ENCODE data around the gene KLHL13. TPM values are rescaled to one million over a fixed set of nuclear protein-coding genes. Genes with fewer than 3 reads are reported as not detected.
A peak's percentile ranks its signal among the peaks of the same experiment; 100 is the strongest.

The KLHL13 gene
- polyA plus RNA-seq, 1 donor (not counting 4 experiments of a cell fraction or from before 2014, with no cell fraction given), result 4.9 TPM

DNA sequence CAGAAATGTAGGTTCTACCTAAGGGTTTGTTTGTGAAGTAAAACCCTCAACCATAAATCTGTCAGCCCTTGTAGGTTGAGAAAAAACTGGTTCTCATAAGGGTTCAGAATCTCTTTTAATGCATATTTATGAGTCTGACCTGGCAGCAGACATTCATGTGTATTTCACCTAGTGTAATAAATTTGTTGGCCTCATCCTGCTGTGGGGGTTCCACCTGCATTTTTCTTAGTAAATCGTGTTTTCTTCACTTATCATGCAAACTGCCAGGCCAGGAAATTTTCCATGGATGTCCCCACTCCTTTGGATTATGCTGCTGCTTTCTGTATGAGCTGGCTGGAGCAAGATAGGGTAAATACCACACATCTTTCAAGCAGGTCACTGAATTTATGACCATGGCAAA, 42.4 kb downstream of the KLHL13 start:
- no peak overlapping the region for H2AFZ ChIP-seq (ENCODE audit: control insufficient read depth, low read length)
- H3K9me1 ChIP-seq (ENCODE audit: control insufficient read depth, extremely low read depth, insufficient read depth, low read length), result no peaks in the 10 kb centered on the region
- no peaks in the 10 kb centered on the region for H3K4me1 ChIP-seq (ENCODE audit: control insufficient read depth, extremely low read depth, insufficient read depth, low read length)
- no peak overlapping the region for H3K27ac ChIP-seq (ENCODE audit: control insufficient read depth, insufficient read depth, low read length)
- DNase-seq (ENCODE audit: low read depth, low spot score) (no peak), FAIRE-seq (no peak)
- no peaks in the 10 kb centered on the region for H4K20me1 ChIP-seq (ENCODE audit: control insufficient read depth, extremely low read depth, insufficient read depth, low read length)
- no peaks in the 10 kb centered on the region for H3K36me3 ChIP-seq (ENCODE audit: control insufficient read depth in 2 of 2, extremely low read depth in 1 of 2, insufficient read depth in 2 of 2, low read length in 2 of 2)
- H3K9ac ChIP-seq (ENCODE audit: control insufficient read depth, extremely low read depth, insufficient read depth, low read length), result no peak overlapping the region
- no peaks in the 10 kb centered on the region for H3K27me3 ChIP-seq (ENCODE audit: control insufficient read depth, extremely low read depth, insufficient read depth, low read length)
- no peak overlapping the region for H3K4me3 ChIP-seq (ENCODE audit: control insufficient read depth in 2 of 3, extremely low read depth in 1 of 3, insufficient read depth in 2 of 3, low read depth in 1 of 3, low read length in 3 of 3)
- TF ChIP-seq, protein P1, sequence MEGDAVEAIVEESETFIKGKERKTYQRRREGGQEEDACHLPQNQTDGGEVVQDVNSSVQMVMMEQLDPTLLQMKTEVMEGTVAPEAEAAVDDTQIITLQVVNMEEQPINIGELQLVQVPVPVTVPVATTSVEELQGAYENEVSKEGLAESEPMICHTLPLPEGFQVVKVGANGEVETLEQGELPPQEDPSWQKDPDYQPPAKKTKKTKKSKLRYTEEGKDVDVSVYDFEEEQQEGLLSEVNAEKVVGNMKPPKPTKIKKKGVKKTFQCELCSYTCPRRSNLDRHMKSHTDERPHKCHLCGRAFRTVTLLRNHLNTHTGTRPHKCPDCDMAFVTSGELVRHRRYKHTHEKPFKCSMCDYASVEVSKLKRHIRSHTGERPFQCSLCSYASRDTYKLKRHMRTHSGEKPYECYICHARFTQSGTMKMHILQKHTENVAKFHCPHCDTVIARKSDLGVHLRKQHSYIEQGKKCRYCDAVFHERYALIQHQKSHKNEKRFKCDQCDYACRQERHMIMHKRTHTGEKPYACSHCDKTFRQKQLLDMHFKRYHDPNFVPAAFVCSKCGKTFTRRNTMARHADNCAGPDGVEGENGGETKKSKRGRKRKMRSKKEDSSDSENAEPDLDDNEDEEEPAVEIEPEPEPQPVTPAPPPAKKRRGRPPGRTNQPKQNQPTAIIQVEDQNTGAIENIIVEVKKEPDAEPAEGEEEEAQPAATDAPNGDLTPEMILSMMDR (optimal IDR thresholded peaks at IDR 0.05 in 1 of 3, IDR thresholded peaks at IDR 0.05 in 1 of 3, conservative IDR thresholded peaks at IDR 0.05 in 1 of 3; ENCODE audit: extremely low read depth in 1 of 3, insufficient read depth in 2 of 3, low read length in 3 of 3), result no peak
- no peak for TF ChIP-seq EZH2 (IDR thresholded peaks at IDR 0.05; ENCODE audit: low read length)
- H3K79me2 ChIP-seq (ENCODE audit: control insufficient read depth, insufficient read depth, low read length), result no peaks in the 10 kb centered on the region
- no peak overlapping the region for H3K4me2 ChIP-seq (ENCODE audit: control insufficient read depth, extremely low read depth, insufficient read depth, low read depth, low read length)
- dilution Hi-C loops (cut with MboI; ENCODE audit: extremely low pct_ligation_motif_present, low sequenced_read_pairs), result no loop called here
- no peaks in the 10 kb centered on the region for H3K9me3 ChIP-seq (ENCODE audit: control insufficient read depth, low read depth, low read length)

DNA sequence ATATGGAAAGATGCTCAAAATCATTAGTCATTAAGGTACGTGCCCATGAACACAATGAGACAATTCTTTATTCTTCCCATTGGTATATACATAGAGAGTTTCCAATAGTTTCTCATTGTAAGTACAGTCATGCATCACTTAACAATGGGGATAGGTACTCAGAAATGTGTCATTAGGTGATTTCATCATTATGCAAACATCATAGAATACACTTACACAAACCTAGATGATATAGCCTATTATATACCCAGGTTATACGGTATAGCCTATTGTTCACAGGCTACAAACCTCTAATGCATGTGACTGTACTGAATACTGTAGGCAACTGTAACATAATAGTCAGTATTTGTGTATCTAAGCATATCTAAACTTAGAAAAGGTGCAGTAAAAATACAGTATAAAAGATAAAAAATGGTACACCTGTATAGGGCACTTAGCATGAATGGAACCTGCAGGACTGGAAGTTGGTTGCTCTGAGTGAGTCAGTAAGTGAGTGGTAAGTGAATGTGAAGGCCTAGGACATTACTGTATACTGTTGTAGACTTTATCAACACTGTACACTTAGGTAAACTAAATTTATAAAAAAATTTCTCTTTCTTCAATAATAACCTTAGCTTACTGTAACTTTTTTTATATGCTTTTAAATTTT, 49.6 kb downstream of the KLHL13 start:
- no peaks in the 10 kb centered on the region for H4K20me1 ChIP-seq (ENCODE audit: control insufficient read depth, extremely low read depth, insufficient read depth, low read length)
- no peaks in the 10 kb centered on the region for H3K9me3 ChIP-seq (ENCODE audit: control insufficient read depth, low read depth, low read length)
- no peaks in the 10 kb centered on the region for H3K36me3 ChIP-seq (ENCODE audit: control insufficient read depth in 2 of 2, extremely low read depth in 1 of 2, insufficient read depth in 2 of 2, low read length in 2 of 2)
- no peak overlapping the region for H3K27ac ChIP-seq (ENCODE audit: control insufficient read depth, insufficient read depth, low read length)
- FAIRE-seq (no peak), DNase-seq (ENCODE audit: low read depth, low spot score) (peak; percentile 17)
- no peaks in the 10 kb centered on the region for H3K79me2 ChIP-seq (ENCODE audit: control insufficient read depth, insufficient read depth, low read length)
- dilution Hi-C loops (cut with MboI; ENCODE audit: extremely low pct_ligation_motif_present, low sequenced_read_pairs), result no loop called here
- H3K9ac ChIP-seq (ENCODE audit: control insufficient read depth, extremely low read depth, insufficient read depth, low read length), result no peak overlapping the region
- H3K4me3 ChIP-seq (ENCODE audit: control insufficient read depth in 2 of 3, extremely low read depth in 1 of 3, insufficient read depth in 2 of 3, low read depth in 1 of 3, low read length in 3 of 3), result no peak overlapping the region
- no peak overlapping the region for H2AFZ ChIP-seq (ENCODE audit: control insufficient read depth, low read length)
- H3K4me1 ChIP-seq (ENCODE audit: control insufficient read depth, extremely low read depth, insufficient read depth, low read length), result peaks cover 3% of the 10 kb centered on the region
- no peaks in the 10 kb centered on the region for H3K9me1 ChIP-seq (ENCODE audit: control insufficient read depth, extremely low read depth, insufficient read depth, low read length)
- H3K4me2 ChIP-seq (ENCODE audit: control insufficient read depth, extremely low read depth, insufficient read depth, low read depth, low read length), result no peak overlapping the region
- TF ChIP-seq EZH2 (IDR thresholded peaks at IDR 0.05; ENCODE audit: low read length), result no peak
- TF ChIP-seq, protein P1 (optimal IDR thresholded peaks at IDR 0.05 in 1 of 3, IDR thresholded peaks at IDR 0.05 in 1 of 3, conservative IDR thresholded peaks at IDR 0.05 in 1 of 3; ENCODE audit: extremely low read depth in 1 of 3, insufficient read depth in 2 of 3, low read length in 3 of 3), result no peak
- H3K27me3 ChIP-seq (ENCODE audit: control insufficient read depth, extremely low read depth, insufficient read depth, low read length), result no peaks in the 10 kb centered on the region
